B cell (primary cell): ENCODE measurements around the gene CFAP100.

Source experiments
- EZH2 ChIP-seq: IDR thresholded peaks from 2 replicates; pipeline ENCODE4 v1.6.1; 2012; ENCODE audit warnings: borderline replicate concordance, low read depth, mild to moderate bottlenecking, moderate library complexity, low read length; ENCODE audit not compliant: insufficient read depth, poor library complexity, severe bottlenecking
- TF ChIP-seq, protein P1 (sequence below): fragments of 200-600 bp; IDR thresholded peaks from one replicate; pipeline ENCODE4 v1.8.0; 2022; ENCODE audit warnings: antibody characterized with exemption, mild to moderate bottlenecking

DNA sequence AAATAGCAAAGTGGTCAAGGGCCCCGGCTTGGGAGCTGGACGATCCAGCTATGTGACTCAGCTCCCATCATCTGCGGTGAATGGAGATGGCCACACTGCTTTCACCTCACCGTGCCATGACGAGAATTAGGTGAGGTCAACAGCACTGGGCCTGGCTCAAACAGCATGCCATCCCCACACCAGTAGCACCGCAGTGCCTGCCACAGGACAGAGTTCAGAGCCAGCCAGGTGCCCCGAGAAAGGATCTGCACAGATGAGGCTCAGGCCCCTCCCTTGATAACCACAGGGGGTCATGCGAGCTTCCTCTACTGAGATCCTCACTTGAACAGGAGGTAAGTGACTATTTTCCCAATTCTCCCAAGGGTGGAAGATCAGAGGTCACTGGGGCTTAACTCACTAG, 51.6 kb downstream of the CFAP100 start:
- TF ChIP-seq, protein P1, sequence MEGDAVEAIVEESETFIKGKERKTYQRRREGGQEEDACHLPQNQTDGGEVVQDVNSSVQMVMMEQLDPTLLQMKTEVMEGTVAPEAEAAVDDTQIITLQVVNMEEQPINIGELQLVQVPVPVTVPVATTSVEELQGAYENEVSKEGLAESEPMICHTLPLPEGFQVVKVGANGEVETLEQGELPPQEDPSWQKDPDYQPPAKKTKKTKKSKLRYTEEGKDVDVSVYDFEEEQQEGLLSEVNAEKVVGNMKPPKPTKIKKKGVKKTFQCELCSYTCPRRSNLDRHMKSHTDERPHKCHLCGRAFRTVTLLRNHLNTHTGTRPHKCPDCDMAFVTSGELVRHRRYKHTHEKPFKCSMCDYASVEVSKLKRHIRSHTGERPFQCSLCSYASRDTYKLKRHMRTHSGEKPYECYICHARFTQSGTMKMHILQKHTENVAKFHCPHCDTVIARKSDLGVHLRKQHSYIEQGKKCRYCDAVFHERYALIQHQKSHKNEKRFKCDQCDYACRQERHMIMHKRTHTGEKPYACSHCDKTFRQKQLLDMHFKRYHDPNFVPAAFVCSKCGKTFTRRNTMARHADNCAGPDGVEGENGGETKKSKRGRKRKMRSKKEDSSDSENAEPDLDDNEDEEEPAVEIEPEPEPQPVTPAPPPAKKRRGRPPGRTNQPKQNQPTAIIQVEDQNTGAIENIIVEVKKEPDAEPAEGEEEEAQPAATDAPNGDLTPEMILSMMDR, result no peak
- TF ChIP-seq EZH2, result no peak
